ENCODE measurements around the gene KIAA1755.

KIAA1755 gene

GRCh38 chr20:38214256-38215193, 46.0 kb downstream of the KIAA1755 start:
- Histone ChIP-seq H3K4me1 (ENCODE audit: control insufficient read depth in 1 of 2, insufficient read depth in 2 of 2, low read length in 2 of 2) (no peaks in the 10 kb centered on the region), H3K9me3 (ENCODE audit: control insufficient read depth in 1 of 2, low read length in 2 of 2) (no peaks in the 10 kb centered on the region), H3K27ac (ENCODE audit: low read length) (no peak overlapping the region), H3K36me3 (ENCODE audit: control insufficient read depth in 1 of 2, insufficient read depth in 2 of 2, low read length in 2 of 2) (peaks cover 0 to 3% of the 10 kb centered on the region in 2 donors), H3K4me3 (ENCODE audit: low read depth in 1 of 2, low read length in 2 of 2) (no peak overlapping the region), H3K27me3 (ENCODE audit: low read depth, low read length) (no peaks in the 10 kb centered on the region)

GRCh38 chr20:38213607-38213940, 47.0 kb downstream of the KIAA1755 start:
- Histone ChIP-seq H3K27me3 (ENCODE audit: low read depth, low read length) (no peaks in the 10 kb centered on the region), H3K4me3 (ENCODE audit: low read depth in 1 of 2, low read length in 2 of 2) (no peak overlapping the region), H3K27ac (ENCODE audit: low read length) (no peak overlapping the region), H3K4me1 (ENCODE audit: control insufficient read depth in 1 of 2, insufficient read depth in 2 of 2, low read length in 2 of 2) (no peaks in the 10 kb centered on the region), H3K9me3 (ENCODE audit: control insufficient read depth in 1 of 2, low read length in 2 of 2) (no peaks in the 10 kb centered on the region), H3K36me3 (ENCODE audit: control insufficient read depth in 1 of 2, insufficient read depth in 2 of 2, low read length in 2 of 2) (no peaks in the 10 kb centered on the region)

GRCh38 chr20:38212806-38213606, 47.5 kb downstream of the KIAA1755 start:
- H3K36me3 ChIP-seq (ENCODE audit: control insufficient read depth in 1 of 2, insufficient read depth in 2 of 2, low read length in 2 of 2), result no peaks in the 10 kb centered on the region
- no peak overlapping the region for H3K27ac ChIP-seq (ENCODE audit: low read length)
- H3K4me3 ChIP-seq (ENCODE audit: low read depth in 1 of 2, low read length in 2 of 2), result no peak overlapping the region
- H3K4me1 ChIP-seq (ENCODE audit: control insufficient read depth in 1 of 2, insufficient read depth in 2 of 2, low read length in 2 of 2), result no peaks in the 10 kb centered on the region
- no peaks in the 10 kb centered on the region for H3K27me3 ChIP-seq (ENCODE audit: low read depth, low read length)
- H3K9me3 ChIP-seq (ENCODE audit: control insufficient read depth in 1 of 2, low read length in 2 of 2), result no peaks in the 10 kb centered on the region

- H3K27ac ChIP-seq (ENCODE audit: low read length), result no peak overlapping the region
- H3K27me3 ChIP-seq (ENCODE audit: low read depth, low read length), result no peaks in the 10 kb centered on the region
- no peak overlapping the region for H3K4me3 ChIP-seq (ENCODE audit: low read depth in 1 of 2, low read length in 2 of 2)
- no peaks in the 10 kb centered on the region for H3K36me3 ChIP-seq (ENCODE audit: control insufficient read depth in 1 of 2, insufficient read depth in 2 of 2, low read length in 2 of 2)
- no peaks in the 10 kb centered on the region for H3K9me3 ChIP-seq (ENCODE audit: control insufficient read depth in 1 of 2, low read length in 2 of 2)
- no peaks in the 10 kb centered on the region for H3K4me1 ChIP-seq (ENCODE audit: control insufficient read depth in 1 of 2, insufficient read depth in 2 of 2, low read length in 2 of 2)
These were observed 49.1 kb downstream of the KIAA1755 start for GRCh38 chr20:38211200-38212097.

- no peaks in the 10 kb centered on the region for H3K27me3 ChIP-seq (ENCODE audit: low read depth, low read length)
- no peak overlapping the region for H3K27ac ChIP-seq (ENCODE audit: low read length)
- no peaks in the 10 kb centered on the region for H3K9me3 ChIP-seq (ENCODE audit: control insufficient read depth in 1 of 2, low read length in 2 of 2)
- H3K36me3 ChIP-seq (ENCODE audit: control insufficient read depth in 1 of 2, insufficient read depth in 2 of 2, low read length in 2 of 2), result no peaks in the 10 kb centered on the region
- H3K4me3 ChIP-seq (ENCODE audit: low read depth in 1 of 2, low read length in 2 of 2), result no peak overlapping the region
- H3K4me1 ChIP-seq (ENCODE audit: control insufficient read depth in 1 of 2, insufficient read depth in 2 of 2, low read length in 2 of 2), result no peaks in the 10 kb centered on the region
These were observed 49.8 kb downstream of the KIAA1755 start for GRCh38 chr20:38210741-38211140.

- Histone ChIP-seq H3K36me3 (ENCODE audit: control insufficient read depth in 1 of 2, insufficient read depth in 2 of 2, low read length in 2 of 2) (no peaks in the 10 kb centered on the region), H3K4me1 (ENCODE audit: control insufficient read depth in 1 of 2, insufficient read depth in 2 of 2, low read length in 2 of 2) (no peaks in the 10 kb centered on the region), H3K27me3 (ENCODE audit: low read depth, low read length) (no peaks in the 10 kb centered on the region), H3K4me3 (ENCODE audit: low read depth in 1 of 2, low read length in 2 of 2) (no peak overlapping the region), H3K27ac (ENCODE audit: low read length) (no peak overlapping the region), H3K9me3 (ENCODE audit: control insufficient read depth in 1 of 2, low read length in 2 of 2) (no peaks in the 10 kb centered on the region)
These were observed 50.7 kb downstream of the KIAA1755 start for GRCh38 chr20:38209736-38210405.

- H3K4me3 ChIP-seq (ENCODE audit: low read depth in 1 of 2, low read length in 2 of 2), result no peak overlapping the region
- H3K4me1 ChIP-seq (ENCODE audit: control insufficient read depth in 1 of 2, insufficient read depth in 2 of 2, low read length in 2 of 2), result no peaks in the 10 kb centered on the region
- no peaks in the 10 kb centered on the region for H3K36me3 ChIP-seq (ENCODE audit: control insufficient read depth in 1 of 2, insufficient read depth in 2 of 2, low read length in 2 of 2)
- no peak overlapping the region for H3K27ac ChIP-seq (ENCODE audit: low read length)
- no peaks in the 10 kb centered on the region for H3K9me3 ChIP-seq (ENCODE audit: control insufficient read depth in 1 of 2, low read length in 2 of 2)
- no peaks in the 10 kb centered on the region for H3K27me3 ChIP-seq (ENCODE audit: low read depth, low read length)
These were observed 51.4 kb downstream of the KIAA1755 start for GRCh38 chr20:38209054-38209675.

- Histone ChIP-seq H3K27ac (ENCODE audit: low read length) (no peak overlapping the region), H3K27me3 (ENCODE audit: low read depth, low read length) (no peaks in the 10 kb centered on the region), H3K4me1 (ENCODE audit: control insufficient read depth in 1 of 2, insufficient read depth in 2 of 2, low read length in 2 of 2) (no peaks in the 10 kb centered on the region), H3K36me3 (ENCODE audit: control insufficient read depth in 1 of 2, insufficient read depth in 2 of 2, low read length in 2 of 2) (no peaks in the 10 kb centered on the region), H3K9me3 (ENCODE audit: control insufficient read depth in 1 of 2, low read length in 2 of 2) (no peaks in the 10 kb centered on the region), H3K4me3 (ENCODE audit: low read depth in 1 of 2, low read length in 2 of 2) (no peak overlapping the region)
These were observed 52.0 kb downstream of the KIAA1755 start for GRCh38 chr20:38208523-38208922.

- H3K27me3 ChIP-seq (ENCODE audit: low read depth, low read length), result no peaks in the 10 kb centered on the region
These were observed 52.4 kb downstream of the KIAA1755 start for GRCh38 chr20:38208088-38208487.

GRCh38 chr20:38207621-38208020, 52.9 kb downstream of the KIAA1755 start:
- no peak overlapping the region for H3K27ac ChIP-seq (ENCODE audit: low read length)
- no peaks in the 10 kb centered on the region for H3K36me3 ChIP-seq (ENCODE audit: control insufficient read depth in 1 of 2, insufficient read depth in 2 of 2, low read length in 2 of 2)
- no peak overlapping the region for H3K4me3 ChIP-seq (ENCODE audit: low read depth in 1 of 2, low read length in 2 of 2)
- H3K9me3 ChIP-seq (ENCODE audit: control insufficient read depth in 1 of 2, low read length in 2 of 2), result no peaks in the 10 kb centered on the region
- H3K27me3 ChIP-seq (ENCODE audit: low read depth, low read length), result no peaks in the 10 kb centered on the region
- H3K4me1 ChIP-seq (ENCODE audit: control insufficient read depth in 1 of 2, insufficient read depth in 2 of 2, low read length in 2 of 2), result no peaks in the 10 kb centered on the region

More at GRCh38 chr20:38208088-38208487, 52.4 kb downstream of the KIAA1755 start:
- no peaks in the 10 kb centered on the region for H3K4me1 ChIP-seq (ENCODE audit: control insufficient read depth in 1 of 2, insufficient read depth in 2 of 2, low read length in 2 of 2)
- H3K27ac ChIP-seq (ENCODE audit: low read length), result no peak overlapping the region
- H3K9me3 ChIP-seq (ENCODE audit: control insufficient read depth in 1 of 2, low read length in 2 of 2), result no peaks in the 10 kb centered on the region
- no peak overlapping the region for H3K4me3 ChIP-seq (ENCODE audit: low read depth in 1 of 2, low read length in 2 of 2)
- H3K36me3 ChIP-seq (ENCODE audit: control insufficient read depth in 1 of 2, insufficient read depth in 2 of 2, low read length in 2 of 2), result no peaks in the 10 kb centered on the region

All from muscle layer of duodenum (tissue), 2 donors.